PC-3 (cell line): ENCODE results near the gene NFE2L1. TPM values are rescaled to one million over a fixed set of nuclear protein-coding genes. Genes with fewer than 3 reads are reported as not detected.

Experiments
- ATAC-seq: fragments of 200-7000 bp; cut with Tn5 transposase; 2 replicates; pipeline ENCODE4 v1.9.1; 2020; ENCODE audit warnings: mild to moderate bottlenecking, moderate library complexity
- BruUV-seq: library from RNA; stranded (reverse); fragments of 400-500 nt; replicated peaks from 2 replicates; lab custom pipeline; 2021; lab: Mats Ljungman, UMichigan
- CTCF ChIA-PET: fragments of 300-600 bp; sonication (Branson Sonifier 250); formaldehyde crosslinking; loops from one replicate; lab custom pipeline; 2022; ENCODE audit warnings: antibody characterized with exemption; lab: Charles Lee
- POLR2A ChIA-PET: fragments of 300-600 bp; sonication (Branson Sonifier 250); formaldehyde crosslinking; loops from one replicate; lab custom pipeline; 2022; ENCODE audit warnings: antibody characterized with exemption; ENCODE audit not compliant: unreplicated experiment; lab: Charles Lee
- DNase-seq: peaks from one replicate; pipeline ENCODE4 v3.0.0-alpha.2; 2015
- H2AFZ ChIP-seq: fragments of 300-600 bp; sonication (generic); 2 replicates; pipeline ENCODE4 v1.6.0; 2016; ENCODE audit warnings: antibody characterized with exemption, low read length
- H3F3A ChIP-seq: fragments of 300-600 bp; sonication (generic); one replicate; pipeline ENCODE4 v1.6.0; 2017; ENCODE audit warnings: antibody characterized with exemption, low read length, control low read depth, mild to moderate bottlenecking; ENCODE audit not compliant: unreplicated experiment
- H3K27ac ChIP-seq: fragments of 300-600 bp; sonication (generic); 2 replicates; pipeline ENCODE4 v1.5.1; 2016; ENCODE audit warnings: mild to moderate bottlenecking, low read length
- H3K27me3 ChIP-seq: fragments of 300-600 bp; sonication (generic); 2 replicates; pipeline ENCODE4 v1.6.1; 2016; ENCODE audit warnings: low read length, mixed read lengths
- H3K36me3 ChIP-seq: fragments of 300-600 bp; sonication (generic); 2 replicates; pipeline ENCODE4 v1.6.1; 2016; ENCODE audit warnings: low read depth, mixed run types, low read length, mixed read lengths
- H3K4me1 ChIP-seq: fragments of 300-600 bp; sonication (generic); 2 replicates; pipeline ENCODE4 v1.5.1; 2016; ENCODE audit warnings: low read length; ENCODE audit not compliant: insufficient read depth
- H3K4me2 ChIP-seq: fragments of 300-600 bp; sonication (generic); 2 replicates; pipeline ENCODE4 v1.6.0; 2016; ENCODE audit warnings: low read length
- H3K4me3 ChIP-seq: fragments of 300-600 bp; sonication (generic); 2 replicates; pipeline ENCODE4 v1.5.1; 2016; ENCODE audit warnings: mild to moderate bottlenecking, low read length, mixed read lengths
- H3K79me2 ChIP-seq: fragments of 300-600 bp; sonication (generic); 2 replicates; pipeline ENCODE4 v1.6.1; 2017; ENCODE audit warnings: low read length, mixed read lengths
- H3K9ac ChIP-seq: fragments of 300-600 bp; sonication (generic); 2 replicates; pipeline ENCODE4 v1.6.0; 2016; ENCODE audit warnings: mild to moderate bottlenecking, low read length
- H3K9me2 ChIP-seq: fragments of 300-600 bp; sonication (generic); replicated peaks from 2 replicates; pipeline ENCODE4 v1.6.1; 2016; ENCODE audit warnings: mixed run types, low read length, mixed read lengths
- H3K9me3 ChIP-seq: fragments of 300-600 bp; sonication (generic); 2 replicates; pipeline ENCODE4 v1.6.1; 2016; ENCODE audit warnings: low read length, mixed read lengths
- H4K20me1 ChIP-seq: fragments of 300-600 bp; sonication (generic); 2 replicates; pipeline ENCODE4 v1.6.1; 2016; ENCODE audit warnings: low read length, mixed read lengths
- EZH2 ChIP-seq: fragments of 300-600 bp; sonication (generic); IDR thresholded peaks from one replicate; pipeline ENCODE4 v1.6.1; 2017; ENCODE audit warnings: antibody characterized with exemption, mild to moderate bottlenecking, low read length; ENCODE audit not compliant: unreplicated experiment
- EZH2phosphoT487 ChIP-seq: fragments of 300-600 bp; sonication (generic); IDR thresholded peaks from 2 replicates; pipeline ENCODE4 v1.6.1; 2018; ENCODE audit warnings: mild to moderate bottlenecking, antibody characterized with exemption, low read length, borderline replicate concordance
- intact Hi-C: fragments of 100-400 bp; cut with micrococcal nuclease; formaldehyde crosslinking; loops from 2 replicates; pipeline ENCODE4 v1.9.0; 2023
- total RNA-seq: library from RNA; depleted of rRNA; stranded (reverse); fragments of >200 nt; gene quantifications from 2 replicates; pipeline ENCODE4 v1.2.3, GENCODE V29; 2014
- TF ChIP-seq, protein P1 (sequence below): fragments of 300-600 bp; sonication (generic); conservative IDR thresholded peaks from 2 replicates; pipeline ENCODE4 v1.5.1; 2017; ENCODE audit warnings: antibody characterized with exemption, low read depth, mild to moderate bottlenecking, low read length

The NFE2L1 gene
- total RNA-seq, 1 experiment from 2014 or later = 45.1 TPM

DNA sequence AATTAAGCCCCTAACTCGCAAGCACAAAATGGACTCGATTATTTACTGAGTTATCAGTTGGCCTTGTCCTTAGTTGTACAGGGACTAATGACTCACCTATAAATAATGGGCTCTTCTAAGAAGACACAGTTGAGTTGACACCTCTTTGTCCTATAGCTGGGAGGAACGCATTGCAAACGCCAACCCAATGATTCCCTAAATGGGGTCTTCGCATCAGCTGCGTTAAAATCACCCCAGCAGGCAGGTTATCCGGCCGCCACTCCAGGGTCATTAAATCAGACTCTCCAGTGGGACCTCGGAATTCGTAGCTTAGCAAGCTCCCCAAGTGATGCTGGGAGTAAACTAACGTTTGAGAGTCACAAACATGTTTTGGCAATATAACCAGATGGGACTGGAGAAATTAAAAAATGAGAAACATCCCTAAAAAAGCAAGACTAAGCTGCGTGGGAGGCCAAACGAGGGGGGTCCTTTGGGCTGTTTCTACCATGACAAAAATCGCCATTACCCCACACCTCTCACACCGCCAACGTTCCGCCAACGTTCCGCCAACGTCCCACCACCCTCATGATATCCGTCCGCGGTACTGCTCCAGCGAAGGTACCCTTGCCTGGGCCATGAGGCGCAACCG is 932 bp upstream of the NFE2L1 start:
- POLR2A ChIA-PET = interaction anchor here (0.7 kb wide), 1 partner anchor 14 kb away, joined by 4 read pairs; no protein-coding TSS in a partner anchor
- H2AFZ ChIP-seq = peak overlapping the region; percentile 82
- CTCF ChIA-PET = no interaction called here

DNA sequence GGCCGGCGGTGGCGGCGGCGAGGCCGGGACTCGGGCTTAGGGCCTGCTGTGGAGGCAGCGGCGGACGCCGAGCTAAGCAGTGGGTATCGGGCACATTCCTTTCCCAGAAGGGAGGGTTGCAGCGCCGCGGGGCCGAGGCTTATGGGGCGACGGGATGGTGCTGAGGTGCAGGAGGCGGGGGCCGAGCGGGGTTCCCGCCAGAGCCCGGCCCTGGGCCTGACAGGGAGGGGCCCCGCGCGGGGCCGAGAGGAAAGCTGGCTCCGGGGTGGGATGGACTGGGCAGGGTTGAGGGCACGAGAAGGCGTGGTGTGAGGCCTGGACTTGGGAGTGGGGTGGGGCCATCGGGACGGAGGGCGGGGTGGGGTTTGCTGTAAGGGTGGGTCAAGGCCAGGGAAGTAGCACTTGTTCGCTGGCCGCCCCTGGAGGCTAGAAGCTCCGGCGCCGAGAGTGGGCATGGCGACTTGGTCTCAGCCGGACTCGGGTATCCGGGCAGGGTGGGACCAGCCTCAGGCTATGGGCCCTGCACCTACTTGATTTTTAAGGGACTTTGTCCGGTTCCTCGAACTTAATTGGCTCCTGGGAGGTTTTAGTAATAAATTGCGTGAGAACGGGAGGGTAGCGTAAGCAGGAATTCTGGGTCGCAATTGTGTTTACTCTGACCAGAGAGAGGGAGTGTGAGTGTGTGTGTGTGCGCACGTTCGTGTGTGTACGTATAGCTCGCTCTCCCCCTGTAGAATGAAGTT is 396 bp downstream of the NFE2L1 start:
- TF ChIP-seq EZH2 (no peak), EZH2phosphoT487 (no peak)
- TF ChIP-seq, protein P1, sequence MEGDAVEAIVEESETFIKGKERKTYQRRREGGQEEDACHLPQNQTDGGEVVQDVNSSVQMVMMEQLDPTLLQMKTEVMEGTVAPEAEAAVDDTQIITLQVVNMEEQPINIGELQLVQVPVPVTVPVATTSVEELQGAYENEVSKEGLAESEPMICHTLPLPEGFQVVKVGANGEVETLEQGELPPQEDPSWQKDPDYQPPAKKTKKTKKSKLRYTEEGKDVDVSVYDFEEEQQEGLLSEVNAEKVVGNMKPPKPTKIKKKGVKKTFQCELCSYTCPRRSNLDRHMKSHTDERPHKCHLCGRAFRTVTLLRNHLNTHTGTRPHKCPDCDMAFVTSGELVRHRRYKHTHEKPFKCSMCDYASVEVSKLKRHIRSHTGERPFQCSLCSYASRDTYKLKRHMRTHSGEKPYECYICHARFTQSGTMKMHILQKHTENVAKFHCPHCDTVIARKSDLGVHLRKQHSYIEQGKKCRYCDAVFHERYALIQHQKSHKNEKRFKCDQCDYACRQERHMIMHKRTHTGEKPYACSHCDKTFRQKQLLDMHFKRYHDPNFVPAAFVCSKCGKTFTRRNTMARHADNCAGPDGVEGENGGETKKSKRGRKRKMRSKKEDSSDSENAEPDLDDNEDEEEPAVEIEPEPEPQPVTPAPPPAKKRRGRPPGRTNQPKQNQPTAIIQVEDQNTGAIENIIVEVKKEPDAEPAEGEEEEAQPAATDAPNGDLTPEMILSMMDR = no peak
- DNase-seq = peak; percentile 90
- peak overlapping the region; percentile 92 for H3K27ac ChIP-seq
- peak overlapping the region; percentile 69 for H3K4me3 ChIP-seq
- peaks cover 58% of the 10 kb centered on the region for H3K79me2 ChIP-seq
- peak overlapping the region; percentile 97 for H3K9ac ChIP-seq
- intact Hi-C loops = loop anchor here (1.0 to 2.0 kb wide), 3 partner anchors 22 to 52 kb away; partner anchors contain the start of gene CBX1
- H4K20me1 ChIP-seq = peaks cover 29% of the 10 kb centered on the region
- ChIA-PET CTCF (interaction anchor here (0.6 to 2.9 kb wide), 5 partner anchors 14 to 550 kb away, joined by 3 to 42 read pairs (median 3); no protein-coding TSS in a partner anchor), POLR2A (interaction anchor here (0.5 to 1.1 kb wide), 19 partner anchors 10 to 1314 kb away, joined by 3 to 23 read pairs (median 4); partner anchors contain the start of genes LRRC46 and MRPL10)
- peak; percentile 75 for ATAC-seq
- peak overlapping the region; percentile 85 for H2AFZ ChIP-seq
- H3K36me3 ChIP-seq = peaks cover 24% of the 10 kb centered on the region
- no peaks in the 10 kb centered on the region for H3K9me3 ChIP-seq
- H3K4me2 ChIP-seq = peak overlapping the region; percentile 84
- BruUV-seq = no TSS peak
- peaks cover 66% of the 10 kb centered on the region for H3K4me1 ChIP-seq
- H3K27me3 ChIP-seq = no peaks in the 10 kb centered on the region
- no peaks in the 10 kb centered on the region for H3F3A ChIP-seq
- H3K9me2 ChIP-seq = no peaks in the 10 kb centered on the region

More for the DNA sequence above, 932 bp upstream of the NFE2L1 start:
- Histone ChIP-seq H3K4me2 (peak overlapping the region; percentile 83), H3K27ac (peak overlapping the region; percentile 63), H3K9me3 (no peaks in the 10 kb centered on the region), H3K36me3 (peaks cover 14% of the 10 kb centered on the region), H3K9me2 (no peaks in the 10 kb centered on the region), H3K4me1 (peaks cover 53% of the 10 kb centered on the region), H3K4me3 (peak overlapping the region; percentile 69), H4K20me1 (peaks cover 19% of the 10 kb centered on the region; the same call in 1 of the 2 replicates), H3F3A (no peaks in the 10 kb centered on the region), H3K9ac (peak overlapping the region; percentile 97), H3K79me2 (peaks cover 45% of the 10 kb centered on the region), H3K27me3 (no peaks in the 10 kb centered on the region)
- DNase-seq (no peak), ATAC-seq (no peak)
- intact Hi-C loops = no loop called here
- BruUV-seq = TSS peak; percentile 87
- no peak for TF ChIP-seq EZH2
- TF ChIP-seq, protein P1 = no peak
- TF ChIP-seq EZH2phosphoT487 = no peak
